GM21381 (cell line): ENCODE measurements around the gene STAG2.
"Not testable (repeated sequence)": the region's sequence is repeated elsewhere in the genome, so short reads cannot be mapped to it uniquely, and the experiment has no call there.

ENCODE experiments used
- ATAC-seq: cut with Tn5 transposase; IDR thresholded peaks from one replicate; pipeline ENCODE4 v1.9.1; 2021; ENCODE audit warnings: mild to moderate bottlenecking, moderate library complexity; ENCODE audit not compliant: unreplicated experiment

The STAG2 gene

DNA sequence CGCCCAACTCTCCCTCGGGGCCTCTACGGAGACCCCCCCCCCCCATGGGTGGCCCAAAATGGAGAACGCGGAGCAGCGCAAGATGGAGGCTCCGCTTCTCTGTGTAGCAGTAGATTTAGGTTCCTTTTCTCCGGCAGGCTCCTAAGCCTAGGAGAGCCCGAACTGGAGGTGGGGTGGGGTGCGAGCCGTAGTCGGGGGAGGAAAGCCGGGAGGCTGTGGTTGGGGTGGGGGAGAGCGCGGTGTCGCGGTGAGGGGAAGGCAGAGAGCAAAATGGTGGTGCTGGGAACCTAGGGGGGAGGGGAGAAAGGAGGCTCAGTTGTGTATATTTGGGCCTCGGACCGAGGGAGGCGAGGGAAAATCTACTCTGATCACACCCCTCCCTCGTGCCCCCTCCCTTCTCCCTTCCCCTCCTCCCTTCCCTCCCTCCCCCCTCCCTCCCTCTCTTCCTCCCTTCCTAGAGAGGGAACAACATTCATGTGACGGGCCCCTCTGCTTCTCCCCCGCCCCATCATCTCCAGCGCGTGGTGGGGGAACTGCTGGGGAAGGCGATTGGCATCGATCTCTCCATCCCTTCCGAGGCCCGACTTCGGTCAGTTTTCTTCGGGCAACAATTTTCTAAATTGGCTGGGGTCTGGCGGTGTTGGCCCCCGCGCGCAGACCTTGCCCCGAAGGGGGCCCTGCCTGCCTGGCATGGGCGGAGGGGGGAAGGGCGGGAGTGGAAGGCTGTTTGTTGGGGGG is at the start of gene STAG2:
Gene STAG2, plus strand, starts transcription at position 439 of the 738 bp plus-strand sequence. CDS start 60,922 bp downstream, outside the sequence.
- ATAC-seq: no peak

DNA sequence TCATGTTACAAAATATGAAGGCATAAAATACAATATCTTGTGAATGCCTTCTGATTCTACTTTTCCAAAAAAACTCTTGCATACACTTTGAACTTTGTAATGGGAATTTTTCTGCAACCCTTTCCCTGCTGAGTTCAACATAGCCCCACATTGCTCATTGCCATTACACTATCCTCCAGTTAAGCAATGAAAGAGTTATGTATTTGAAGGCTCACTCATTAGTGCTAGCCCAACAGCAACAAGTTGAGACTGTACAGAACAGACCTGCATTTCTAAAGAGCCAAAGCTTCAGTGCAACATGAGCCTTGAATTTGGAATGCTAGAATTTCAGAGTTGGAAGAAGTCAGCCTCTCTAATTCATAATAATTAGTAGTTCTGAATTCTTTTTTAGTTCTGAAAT is 44.4 kb upstream of the STAG2 start:
- ATAC-seq: no peak

DNA sequence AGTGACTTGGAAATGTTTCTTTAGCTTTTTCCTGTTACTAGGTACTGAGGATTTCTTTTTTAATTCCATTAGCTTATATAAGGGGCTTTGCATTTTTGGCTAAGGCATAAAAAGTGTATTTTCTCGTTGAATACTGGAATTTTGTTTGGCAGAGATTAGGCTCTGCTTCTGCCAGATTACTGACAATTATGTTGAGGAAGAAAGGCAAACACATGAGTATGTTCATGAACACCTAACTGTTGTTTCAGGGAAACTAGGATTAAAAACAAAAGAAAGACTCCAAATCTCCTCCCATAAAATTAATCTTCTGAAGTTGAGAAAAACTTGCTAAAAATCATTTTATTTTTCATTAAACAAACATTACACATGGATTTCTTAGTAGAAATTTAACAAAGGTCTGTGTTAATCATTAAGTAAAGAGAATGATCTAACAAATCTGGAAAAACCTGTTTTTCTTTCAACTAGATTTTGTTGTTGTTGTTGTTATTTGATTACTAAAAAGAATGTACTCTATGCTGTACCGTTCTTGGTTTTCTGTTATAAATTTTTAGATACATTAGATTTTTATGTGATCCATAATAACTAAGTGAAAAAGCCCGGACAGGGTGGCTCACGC is 43.3 kb upstream of the STAG2 start:
- no peak for ATAC-seq

DNA sequence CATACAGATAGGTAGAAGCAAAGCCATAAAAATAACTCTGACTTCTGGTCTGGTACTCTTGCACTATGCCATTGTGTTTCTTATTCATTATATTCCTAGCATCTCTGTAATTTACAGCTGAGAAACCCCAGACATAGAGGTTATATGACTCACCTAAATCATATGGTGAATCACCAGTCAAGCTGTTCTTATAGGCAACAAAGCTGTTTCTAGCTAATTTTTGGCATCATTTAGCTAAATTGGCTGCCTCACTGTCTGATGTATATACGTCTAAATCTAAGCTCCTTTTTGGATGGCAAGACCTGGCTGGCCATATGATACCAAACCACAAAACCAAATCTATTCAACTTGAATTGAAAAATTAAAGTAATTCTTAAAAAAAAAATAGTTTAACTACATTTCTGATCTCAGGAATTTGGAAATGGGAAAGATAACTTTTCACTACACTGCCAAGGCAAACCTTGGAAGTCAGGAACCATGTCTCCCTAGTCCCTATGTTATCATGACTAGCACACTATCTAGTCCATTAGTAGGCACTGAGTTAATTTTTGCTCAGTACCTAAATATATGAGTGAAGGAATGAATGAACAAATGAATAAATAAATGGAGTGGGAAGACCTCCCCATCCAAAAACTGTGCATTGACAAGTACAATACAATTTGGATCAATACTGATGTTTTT is 41.3 kb upstream of the STAG2 start:
- ATAC-seq: no peak

DNA sequence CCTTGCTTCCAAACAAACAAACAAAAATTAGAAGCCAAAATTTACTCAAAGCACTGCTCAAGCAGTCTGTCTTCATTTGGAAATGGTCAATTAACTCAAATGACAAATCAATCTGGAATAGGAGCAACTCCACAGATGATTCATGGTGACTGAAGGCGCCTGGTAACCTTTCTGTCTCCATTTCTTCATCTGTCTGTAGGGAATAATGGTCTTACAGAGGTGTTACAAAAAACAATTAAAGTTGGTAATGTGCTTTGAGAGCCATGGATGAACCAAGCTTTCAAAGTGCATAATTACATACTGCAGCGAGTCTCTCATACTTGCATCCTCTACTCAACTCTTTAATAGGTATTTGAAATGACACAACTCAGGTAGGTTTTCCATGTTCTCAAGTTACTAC is 38.3 kb upstream of the STAG2 start:
- ATAC-seq: no peak

DNA sequence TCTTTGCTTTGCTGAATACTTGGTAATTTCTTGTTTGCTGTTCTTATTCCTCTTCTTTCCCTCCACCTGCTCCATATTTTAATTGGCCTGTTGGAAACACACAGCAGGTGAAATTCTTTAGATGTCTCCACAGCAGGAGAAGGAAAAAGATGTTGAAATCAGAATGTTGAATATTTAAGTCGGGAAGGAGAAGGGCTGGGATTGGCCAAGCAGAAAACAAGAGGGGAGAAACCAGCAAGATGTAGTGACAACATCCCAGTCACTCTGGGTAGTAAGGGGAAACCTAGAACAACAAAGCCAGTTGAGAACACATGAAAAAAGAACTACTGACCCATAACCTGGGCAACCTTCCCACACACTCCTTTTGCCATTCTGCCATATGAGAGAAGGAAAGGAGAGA is 37.3 kb upstream of the STAG2 start:
- no peak for ATAC-seq

DNA sequence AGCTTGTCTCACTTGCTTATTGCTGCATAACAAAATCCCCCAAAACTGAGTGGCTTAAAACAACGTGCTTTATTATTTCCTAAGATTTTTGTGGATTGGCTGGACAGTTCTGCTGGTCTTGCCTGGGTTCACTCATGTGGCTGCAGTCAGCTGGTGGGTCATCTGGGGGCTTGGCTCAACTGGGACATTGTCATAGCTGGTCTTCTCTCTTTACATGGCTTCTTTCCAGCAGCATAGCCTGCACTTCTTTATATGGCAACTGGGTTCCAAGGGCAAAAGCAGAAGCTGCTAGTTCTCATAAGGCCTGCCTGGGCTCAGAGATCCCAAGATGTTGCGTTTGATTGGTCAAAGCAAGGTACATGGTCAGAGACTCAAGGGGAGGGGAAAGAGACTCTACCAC is 33.7 kb upstream of the STAG2 start:
- ATAC-seq: no peak

DNA sequence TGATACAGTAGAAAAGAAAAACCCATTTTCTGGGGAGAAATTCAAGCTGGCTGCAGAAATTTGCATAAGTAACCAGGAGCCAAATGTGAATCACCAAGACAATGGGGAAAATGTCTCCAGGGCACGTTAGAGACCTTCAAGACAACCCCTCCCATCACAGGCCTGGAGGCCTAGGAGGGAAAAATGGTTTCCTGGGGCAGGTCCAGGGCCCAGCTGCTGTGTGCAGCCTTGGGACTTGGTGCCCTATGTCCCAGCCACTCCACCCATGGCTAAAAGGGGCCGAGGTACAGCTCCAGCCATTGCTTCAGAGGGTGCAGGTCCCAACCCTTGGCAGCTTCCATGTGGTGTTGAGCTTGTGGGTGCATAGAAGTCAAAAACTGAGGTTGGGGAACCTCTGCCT is 29.5 kb upstream of the STAG2 start:
- ATAC-seq: not testable (repeated sequence)

DNA sequence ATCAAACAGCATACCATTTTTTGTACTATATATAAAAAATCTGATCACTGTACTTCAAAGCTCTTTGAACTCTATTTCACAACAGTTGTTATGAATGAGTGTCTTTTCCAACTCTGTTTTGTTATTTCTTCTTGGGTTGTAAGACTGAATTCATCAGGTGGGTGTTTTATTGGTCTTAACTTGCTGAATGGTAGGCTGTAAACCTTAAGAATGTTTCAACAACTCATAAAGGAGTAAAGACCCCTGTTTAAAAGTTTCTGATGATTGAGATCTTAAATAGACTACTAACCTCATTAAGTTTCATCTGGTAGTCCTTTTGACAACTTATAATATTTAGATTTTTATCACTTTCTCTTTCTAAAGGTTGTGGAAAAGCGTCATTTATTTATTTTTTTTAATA is 18.4 kb upstream of the STAG2 start:
- ATAC-seq: no peak

DNA sequence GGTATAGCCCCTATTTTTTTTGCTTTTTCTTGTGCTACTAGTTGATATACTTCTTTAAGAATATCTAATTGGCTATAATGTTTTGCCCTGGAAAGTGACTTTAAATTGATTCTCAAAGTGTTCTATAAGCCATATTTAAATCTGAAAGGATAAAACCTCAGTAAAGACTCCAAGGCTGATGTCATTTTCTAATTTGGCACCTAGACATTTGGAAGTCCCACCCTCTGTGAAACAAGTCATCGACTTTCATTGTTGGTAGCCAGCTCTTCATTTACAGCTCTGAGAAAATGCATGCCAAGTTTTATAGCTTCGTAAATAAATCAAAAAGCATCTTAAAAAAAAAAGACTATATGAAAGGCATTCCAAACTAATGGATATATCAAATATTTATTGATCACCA is 18.0 kb upstream of the STAG2 start:
- no peak for ATAC-seq

DNA sequence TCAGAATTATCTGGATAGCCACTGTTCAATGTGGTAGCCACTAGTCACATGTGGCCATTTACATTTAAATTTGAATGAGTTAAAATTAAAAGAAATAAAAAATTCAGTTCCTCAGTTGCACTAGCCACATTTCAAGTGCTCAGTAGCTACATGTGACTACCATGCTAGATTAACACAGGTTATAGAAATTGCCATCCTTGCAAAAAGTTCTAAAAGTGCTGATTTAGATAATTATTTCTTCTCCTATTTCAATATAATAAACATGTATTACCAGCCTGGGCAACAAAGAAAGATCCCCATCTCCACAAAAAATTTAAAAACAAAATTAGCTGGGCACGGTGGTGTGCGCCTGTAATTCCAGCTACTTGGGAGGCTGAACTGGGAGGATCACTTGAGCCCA is 11.7 kb upstream of the STAG2 start:
- ATAC-seq: no peak

DNA sequence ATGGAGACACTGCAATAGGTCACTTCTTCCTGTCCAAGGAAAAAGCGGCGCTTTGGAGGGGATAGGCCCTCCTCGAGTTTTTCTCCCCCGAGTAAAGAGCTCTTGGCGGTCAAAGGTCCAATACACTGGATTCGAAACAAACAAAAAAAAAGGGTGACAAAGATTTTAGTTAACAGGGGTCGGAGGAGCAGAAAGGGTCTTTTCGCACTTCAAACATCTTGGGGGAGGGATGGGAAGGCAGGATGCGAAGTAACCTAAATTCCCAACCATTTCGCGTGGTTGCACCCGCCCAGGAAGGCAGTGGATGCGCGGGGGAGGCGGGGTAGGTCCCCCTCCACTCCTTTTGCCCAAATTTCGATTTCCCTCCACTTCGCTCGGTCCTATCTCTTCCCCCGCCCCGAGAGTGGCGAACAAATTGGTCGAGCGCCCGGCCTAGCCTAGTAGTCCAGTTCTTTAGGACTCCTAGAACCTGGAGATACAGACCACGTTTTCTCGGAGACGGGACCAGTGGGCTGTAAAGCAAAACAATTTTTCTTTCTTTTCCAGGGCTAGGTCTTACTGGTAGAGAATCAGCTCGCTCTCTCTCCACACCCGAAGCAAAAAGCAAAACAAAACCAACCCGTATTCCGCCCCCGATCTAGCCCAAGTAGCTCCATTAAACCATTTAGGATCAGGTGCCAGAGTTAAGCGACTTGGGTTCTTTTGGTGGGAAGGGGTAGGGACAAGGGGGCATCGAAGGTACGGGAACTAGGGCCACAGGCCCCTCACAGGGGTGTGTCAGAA is 2.0 kb upstream of the STAG2 start:
- ATAC-seq: no peak

DNA sequence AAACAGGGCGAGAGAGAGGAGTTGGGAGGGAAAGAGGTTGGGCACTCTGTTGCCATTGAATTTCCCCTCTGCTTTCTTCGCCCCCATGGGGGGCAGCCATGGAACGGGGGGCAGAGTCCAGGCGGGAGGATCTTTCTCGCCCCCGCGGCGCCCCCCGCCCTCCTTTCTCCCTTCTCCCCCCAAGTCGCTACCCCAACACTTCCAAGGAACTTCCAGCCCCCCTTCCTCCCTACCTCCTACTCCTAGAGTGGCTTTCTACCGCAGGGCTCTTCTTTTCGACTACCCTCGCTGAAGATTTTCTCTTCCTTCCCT is 594 bp upstream of the STAG2 start:
- no peak for ATAC-seq

DNA sequence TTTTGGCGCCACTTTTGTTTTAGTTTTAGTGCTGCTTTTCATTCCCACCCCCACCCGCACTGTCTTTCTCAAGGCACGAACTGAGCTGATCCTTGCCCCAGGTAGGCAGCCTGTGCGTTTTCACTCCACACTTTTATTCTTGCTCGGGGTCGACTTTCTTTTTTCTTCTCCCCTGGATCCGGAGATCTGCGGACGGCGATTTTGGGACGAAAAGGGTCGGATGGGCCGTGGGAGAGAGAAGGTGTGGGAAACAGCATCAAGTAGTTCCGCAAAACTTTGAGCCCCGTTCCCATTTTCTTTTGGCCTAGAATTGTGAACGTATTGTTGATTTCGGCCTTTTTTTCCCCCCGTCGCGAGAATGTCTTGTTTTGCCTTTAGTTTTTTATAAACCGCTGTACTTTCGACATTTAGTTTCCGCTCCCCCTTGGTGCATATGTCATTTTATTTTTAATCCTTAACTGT is 531 bp downstream of the STAG2 start:
- no peak for ATAC-seq

DNA sequence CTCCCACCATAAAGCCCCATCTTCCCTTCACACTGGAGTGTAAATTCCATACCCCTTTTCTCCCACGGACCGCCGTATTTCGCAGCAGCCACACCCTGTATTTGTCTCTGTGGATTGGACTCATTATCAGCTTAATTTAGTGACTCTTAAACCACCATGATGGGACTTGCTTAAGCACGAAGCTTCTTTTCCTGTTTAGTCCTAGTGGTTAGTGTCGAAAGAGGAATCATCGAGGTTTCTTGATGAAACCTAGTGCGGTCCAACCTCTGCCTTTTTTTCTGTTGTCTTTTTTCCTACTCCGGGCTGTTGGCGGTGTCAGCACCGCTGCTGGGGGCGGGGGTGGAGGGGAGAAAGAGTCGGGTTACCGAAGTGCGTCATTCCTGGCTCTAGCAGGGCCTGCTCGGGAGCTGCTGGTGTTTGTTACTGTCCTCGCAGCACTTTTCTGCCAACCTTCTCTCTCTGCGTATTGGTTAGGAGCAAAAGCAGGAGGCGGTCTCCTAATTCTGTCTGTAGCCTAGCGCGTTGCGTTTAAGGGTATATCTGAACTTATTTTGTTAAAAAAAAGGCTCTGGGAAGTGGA is 1.4 kb downstream of the STAG2 start:
- ATAC-seq: peak; percentile 50

DNA sequence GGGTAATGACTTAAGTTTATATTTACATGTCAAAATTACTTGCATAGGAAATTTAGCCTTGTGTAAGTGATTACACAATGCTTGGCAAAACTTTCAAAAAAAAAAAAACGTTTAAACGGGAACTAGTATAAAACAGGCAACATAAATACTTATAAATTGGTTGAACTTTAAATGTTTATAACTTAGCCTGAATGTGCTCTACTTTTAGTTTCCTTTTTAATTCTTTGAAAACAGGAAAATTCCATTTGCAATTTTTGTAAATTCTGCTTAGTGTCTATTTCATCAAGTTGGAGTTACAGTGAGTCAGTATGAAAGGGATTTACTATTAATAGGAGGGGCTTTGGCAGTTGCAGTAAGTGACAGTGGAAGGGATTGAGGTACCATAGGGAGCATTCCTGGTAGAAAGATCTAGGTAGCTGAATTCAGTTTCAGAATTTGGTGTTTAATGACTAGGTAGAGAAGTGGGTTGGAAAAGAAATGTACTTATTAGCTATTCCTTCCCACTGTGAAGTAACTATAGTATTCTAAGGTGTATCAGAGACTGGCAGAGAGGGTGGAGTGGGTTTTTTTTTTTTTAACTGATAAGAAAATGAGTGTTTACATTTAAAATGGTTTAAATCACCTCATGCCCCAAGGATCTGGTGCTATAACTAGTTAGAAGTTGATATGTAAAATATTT is 2.8 kb downstream of the STAG2 start:
- ATAC-seq: no peak

DNA sequence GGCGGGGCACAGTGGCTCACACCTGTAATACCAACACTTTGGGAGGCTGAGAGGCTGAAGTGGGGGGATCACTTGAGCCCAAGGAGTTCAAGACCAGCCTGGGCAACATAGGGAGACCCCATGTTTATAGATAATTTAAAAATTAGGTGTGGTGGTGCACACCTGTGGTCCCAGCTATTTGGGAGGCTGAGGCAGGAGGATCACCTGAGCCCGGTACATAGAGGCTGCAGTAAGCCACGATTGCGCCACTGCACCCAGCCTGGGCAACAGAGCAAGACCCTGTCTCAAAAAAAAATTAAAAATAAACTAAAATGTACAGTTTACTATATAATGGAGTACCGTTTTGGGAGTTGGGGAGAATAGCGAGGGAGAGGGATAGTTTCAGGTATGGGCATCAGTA is 4.2 kb downstream of the STAG2 start:
- ATAC-seq: no peak

DNA sequence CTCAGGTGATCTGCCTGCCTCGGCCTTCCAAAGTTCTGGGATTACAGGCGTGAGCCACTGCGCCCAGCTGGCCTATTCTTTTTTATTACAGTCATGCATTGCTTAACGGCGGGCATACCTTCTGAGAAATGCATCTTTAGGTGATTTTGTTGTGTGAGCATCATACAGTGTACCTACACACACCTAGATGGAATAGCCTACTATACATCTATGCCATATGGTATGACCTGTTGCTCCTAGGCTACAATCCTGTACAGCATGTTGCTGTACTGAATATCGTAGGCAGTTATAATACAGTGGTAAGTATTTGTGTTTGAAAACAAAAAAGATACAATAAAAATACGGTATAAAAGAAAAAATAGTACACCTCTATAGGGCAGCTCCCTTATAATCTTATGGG is 6.0 kb downstream of the STAG2 start:
- ATAC-seq: no peak

DNA sequence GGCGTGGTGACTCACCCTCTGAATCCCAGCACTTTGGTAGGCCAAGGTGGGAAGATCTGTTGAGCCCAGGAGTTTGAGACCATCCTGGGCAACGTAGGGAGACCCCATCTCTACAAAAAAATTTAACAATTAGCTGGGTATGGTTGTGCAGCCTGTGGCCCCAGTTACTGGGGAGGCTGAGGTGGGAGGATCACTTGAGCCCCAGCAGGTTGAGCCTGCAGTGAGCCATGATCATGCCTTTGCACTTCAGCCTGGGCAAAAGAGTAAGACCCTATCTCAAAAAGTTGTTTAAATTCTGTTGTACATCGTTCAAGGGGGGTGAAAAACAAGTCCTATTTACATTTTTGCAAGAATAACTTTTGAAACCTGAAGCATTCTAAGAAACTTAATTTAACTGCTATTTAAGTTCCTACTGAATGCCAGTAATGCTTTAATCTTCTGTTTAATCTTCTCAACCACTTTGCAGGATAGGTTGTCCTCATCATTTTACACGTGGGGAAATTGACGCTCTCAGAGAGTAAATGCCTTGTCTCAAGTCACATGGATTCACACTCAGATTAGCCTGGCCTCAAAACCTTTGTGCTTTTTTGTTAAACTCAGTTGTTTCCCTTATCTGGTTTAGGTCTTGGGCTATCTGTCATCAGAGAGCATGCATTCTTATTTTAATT is 7.0 kb downstream of the STAG2 start:
- no peak for ATAC-seq

DNA sequence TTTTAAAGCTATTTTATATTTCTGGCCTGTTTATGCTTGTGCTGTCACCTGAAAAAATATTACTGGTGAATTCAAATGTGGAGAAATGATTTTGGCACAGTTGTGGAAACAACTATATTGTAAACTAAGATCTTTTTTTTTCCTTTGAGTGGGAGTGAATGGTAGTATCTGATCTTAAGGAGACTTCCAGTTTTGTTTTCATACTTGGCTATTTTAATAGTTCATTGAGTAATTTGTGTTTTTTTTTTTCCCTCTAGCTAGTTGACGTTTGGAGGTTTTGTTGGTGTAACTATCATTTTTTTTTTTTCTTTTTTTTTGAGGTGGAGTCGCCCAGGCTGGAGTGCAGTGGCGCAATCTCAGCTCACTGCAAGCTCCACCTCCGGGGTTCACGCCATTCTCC is 10.5 kb downstream of the STAG2 start:
- ATAC-seq: no peak
